ENCODE results near the gene HNRNPK.
A peak's percentile ranks its signal among the peaks of the same experiment; 100 is the strongest.
"Not testable (repeated sequence)": the region's sequence is repeated elsewhere in the genome, so short reads cannot be mapped to it uniquely, and the experiment has no call there.

Gene HNRNPK

GRCh38 chr9:83975300-83975699 lies 4.7 kb downstream of the HNRNPK start:
- no peak for DNase-seq

GRCh38 chr9:83972286-83972685 lies 7.7 kb downstream of the HNRNPK start:
- DNase-seq, result no peak

- no peak for DNase-seq
These were observed 8.5 kb downstream of the HNRNPK start for GRCh38 chr9:83971485-83971884.

- no peak for DNase-seq
These were observed 10.4 kb downstream of the HNRNPK start for GRCh38 chr9:83969602-83970001.

- no peak for DNase-seq
These were observed 12.9 kb downstream of the HNRNPK start for GRCh38 chr9:83967073-83967472.

GRCh38 chr9:83966209-83966582 lies 13.8 kb downstream of the HNRNPK start:
- DNase-seq, result no peak

- peak; percentile 8 for DNase-seq
These were observed 14.4 kb downstream of the HNRNPK start for GRCh38 chr9:83965350-83966208.

- no peak for DNase-seq
These were observed 15.1 kb downstream of the HNRNPK start for GRCh38 chr9:83964973-83965349.

- no peak for DNase-seq
These were observed 17.9 kb downstream of the HNRNPK start for GRCh38 chr9:83962165-83962564.

GRCh38 chr9:83960991-83961390 lies 19.0 kb downstream of the HNRNPK start:
- DNase-seq, result no peak

- no peak for DNase-seq
These were observed 21.0 kb downstream of the HNRNPK start for GRCh38 chr9:83959061-83959460.

GRCh38 chr9:83957248-83957513 lies 22.8 kb downstream of the HNRNPK start:
- DNase-seq, result no peak

GRCh38 chr9:83956436-83957247 lies 23.4 kb downstream of the HNRNPK start:
- DNase-seq, result no peak

- DNase-seq, result no peak
These were observed 24.0 kb downstream of the HNRNPK start for GRCh38 chr9:83956086-83956435.

- not testable (repeated sequence) for DNase-seq
These were observed 31.9 kb downstream of the HNRNPK start for GRCh38 chr9:83948096-83948495.

GRCh38 chr9:83940590-83941303 lies 39.3 kb downstream of the HNRNPK start:
- no peak for DNase-seq

- DNase-seq, result no peak
These were observed 42.1 kb downstream of the HNRNPK start for GRCh38 chr9:83937861-83938455.

GRCh38 chr9:83936523-83936922 lies 43.5 kb downstream of the HNRNPK start:
- DNase-seq, result no peak

- no peak for DNase-seq
These were observed 44.6 kb downstream of the HNRNPK start for GRCh38 chr9:83935276-83935935.

GRCh38 chr9:83934569-83935275 lies 45.3 kb downstream of the HNRNPK start:
- no peak for DNase-seq

GRCh38 chr9:83933790-83934189 lies 46.2 kb downstream of the HNRNPK start:
- no peak for DNase-seq

- no peak for DNase-seq
These were observed 47.2 kb downstream of the HNRNPK start for GRCh38 chr9:83932851-83933250.

Measured in NCI-H446 treated with DMSO at 0.1 percent for 48 hours (cell line).